Measurements from ENCODE around the gene FOXG1.

The FOXG1 gene

DNA sequence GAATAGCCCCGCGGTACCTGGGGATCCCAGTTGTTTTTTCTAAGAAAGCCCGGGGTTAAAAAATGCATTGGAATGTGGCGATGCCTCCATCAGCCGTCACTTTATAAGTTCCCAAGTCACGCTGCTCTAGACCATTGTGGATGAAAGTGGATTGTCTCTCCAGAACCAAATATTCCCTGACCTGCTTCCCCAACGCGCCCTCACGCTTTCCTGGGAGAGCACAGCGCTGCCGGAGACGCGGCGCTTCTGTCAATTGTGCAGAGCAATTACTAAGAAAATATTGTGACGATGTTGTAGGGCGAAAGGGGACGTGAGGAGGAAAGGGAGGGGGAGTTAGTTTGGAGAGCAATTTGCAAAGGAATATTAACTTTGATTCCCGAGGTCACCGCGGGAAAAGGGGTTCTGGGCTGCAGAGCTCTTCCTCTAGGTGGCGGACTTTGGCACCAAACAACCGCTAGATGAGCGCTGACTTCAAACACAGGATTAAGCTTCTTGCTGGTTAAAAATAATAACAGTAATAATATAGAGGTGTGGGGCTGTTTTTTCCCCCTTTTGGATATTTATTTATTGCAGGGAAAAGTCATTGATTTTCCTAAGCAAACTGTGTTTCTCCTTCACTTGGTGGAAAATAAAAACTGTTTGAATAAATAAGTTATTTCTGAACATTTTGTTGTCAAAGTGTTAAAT is 9.6 kb upstream of the FOXG1 start:
- no peak overlapping the region for H3K23ac ChIP-seq (ENCODE audit: low read length)
- no peaks in the 10 kb centered on the region for H3K79me1 ChIP-seq (ENCODE audit: low read length)
- H3K4me2 ChIP-seq (ENCODE audit: low read length): peak overlapping the region; percentile 47
- H3K18ac ChIP-seq (ENCODE audit: low read length): no peak overlapping the region
- H3K36me3 ChIP-seq (ENCODE audit: control insufficient read depth in 1 of 2, insufficient read depth in 2 of 2, low read length in 2 of 2): no peaks in the 10 kb centered on the region
- peaks cover 3 to 4% of the 10 kb centered on the region in 2 experiments for H3K4me1 ChIP-seq (ENCODE audit: control insufficient read depth in 1 of 2, insufficient read depth in 2 of 2, low read length in 2 of 2)
- no peak overlapping the region for H3K4me3 ChIP-seq (ENCODE audit: low read depth, low read length)
- H3K9me3 ChIP-seq (ENCODE audit: insufficient read depth, low read depth, low read length): peaks cover 2% of the 10 kb centered on the region
- H3K9ac ChIP-seq (ENCODE audit: low read length): no peak overlapping the region
- no peak overlapping the region for H2AK5ac ChIP-seq (ENCODE audit: low read length)
- no peak overlapping the region for H4K91ac ChIP-seq (ENCODE audit: low read depth, low read length)
- no peak overlapping the region for H2BK12ac ChIP-seq (ENCODE audit: low read length)
- H2BK120ac ChIP-seq (ENCODE audit: insufficient read depth, low read length, poor library complexity): no peak overlapping the region
- H4K8ac ChIP-seq (ENCODE audit: low read depth, low read length): no peak overlapping the region
- no peaks in the 10 kb centered on the region for H3K79me2 ChIP-seq (ENCODE audit: control insufficient read depth, insufficient read depth, low read length, poor library complexity)
- no peak overlapping the region for H4K12ac ChIP-seq (ENCODE audit: low read depth, low read length)
- no peak overlapping the region for H2BK5ac ChIP-seq (ENCODE audit: low read depth, low read length, poor library complexity)
- peaks cover 64% of the 10 kb centered on the region for H3K27me3 ChIP-seq (ENCODE audit: insufficient read depth, low read length)
- no CpG with 5 or more reads among the region's 23 CpGs for WGBS (ENCODE audit: extremely low coverage, insufficient coverage, insufficient read length)
- H2AFZ ChIP-seq (ENCODE audit: insufficient read depth, low read length, poor library complexity): no peak overlapping the region
- H3K14ac ChIP-seq (ENCODE audit: low read length): no peak overlapping the region
- peak in 1 of 2 donors; percentile 24 for DNase-seq
- no peak overlapping the region for H3K27ac ChIP-seq (ENCODE audit: low read depth, low read length)
- no peak overlapping the region for H3K4ac ChIP-seq (ENCODE audit: low read depth, low read length)

DNA sequence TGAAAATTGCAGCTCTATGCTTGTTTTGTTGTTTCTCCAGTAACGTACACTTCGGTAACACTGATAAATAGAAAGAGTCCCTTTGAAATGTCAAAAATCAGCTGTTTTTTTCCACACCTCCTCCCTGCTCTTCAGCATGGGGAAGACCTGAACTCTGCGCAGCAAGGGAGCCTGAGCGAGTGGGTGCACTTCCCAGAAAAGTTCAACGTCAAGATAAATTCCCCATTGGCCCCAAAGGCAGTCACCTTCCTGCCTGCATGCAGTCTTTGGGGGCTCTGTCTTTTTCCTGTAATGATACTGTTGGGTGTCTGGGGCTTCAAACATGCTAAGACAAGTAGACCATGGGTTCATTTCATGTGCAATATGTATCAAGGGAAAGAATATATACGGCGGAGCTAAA is 8.8 kb upstream of the FOXG1 start:
- Histone ChIP-seq H2BK5ac (ENCODE audit: low read depth, low read length, poor library complexity) (no peak overlapping the region), H3K27me3 (ENCODE audit: insufficient read depth, low read length) (peaks cover 71% of the 10 kb centered on the region), H3K79me1 (ENCODE audit: low read length) (no peaks in the 10 kb centered on the region), H2AK5ac (ENCODE audit: low read length) (no peak overlapping the region), H2BK12ac (ENCODE audit: low read length) (no peak overlapping the region), H2AFZ (ENCODE audit: insufficient read depth, low read length, poor library complexity) (no peak overlapping the region), H3K4me3 (ENCODE audit: low read depth, low read length) (no peak overlapping the region), H3K36me3 (ENCODE audit: control insufficient read depth in 1 of 2, insufficient read depth in 2 of 2, low read length in 2 of 2) (no peaks in the 10 kb centered on the region), H4K12ac (ENCODE audit: low read depth, low read length) (no peak overlapping the region), H2BK120ac (ENCODE audit: insufficient read depth, low read length, poor library complexity) (no peak overlapping the region), H3K9me3 (ENCODE audit: insufficient read depth, low read depth, low read length) (peaks cover 2% of the 10 kb centered on the region), H4K8ac (ENCODE audit: low read depth, low read length) (no peak overlapping the region), H3K9ac (ENCODE audit: low read length) (no peak overlapping the region), H3K79me2 (ENCODE audit: control insufficient read depth, insufficient read depth, low read length, poor library complexity) (no peaks in the 10 kb centered on the region), H3K4ac (ENCODE audit: low read depth, low read length) (no peak overlapping the region), H3K4me2 (ENCODE audit: low read length) (no peak overlapping the region), H3K4me1 (ENCODE audit: control insufficient read depth in 1 of 2, insufficient read depth in 2 of 2, low read length in 2 of 2) (peaks cover 3 to 4% of the 10 kb centered on the region in 2 experiments), H4K91ac (ENCODE audit: low read depth, low read length) (no peak overlapping the region), H3K18ac (ENCODE audit: low read length) (no peak overlapping the region), H3K23ac (ENCODE audit: low read length) (no peak overlapping the region), H3K14ac (ENCODE audit: low read length) (no peak overlapping the region), H3K27ac (ENCODE audit: low read depth, low read length) (no peak overlapping the region)
- WGBS (ENCODE audit: extremely low coverage, insufficient coverage, insufficient read length): no CpG with 5 or more reads among the region's 7 CpGs
- DNase-seq: no peak

DNA sequence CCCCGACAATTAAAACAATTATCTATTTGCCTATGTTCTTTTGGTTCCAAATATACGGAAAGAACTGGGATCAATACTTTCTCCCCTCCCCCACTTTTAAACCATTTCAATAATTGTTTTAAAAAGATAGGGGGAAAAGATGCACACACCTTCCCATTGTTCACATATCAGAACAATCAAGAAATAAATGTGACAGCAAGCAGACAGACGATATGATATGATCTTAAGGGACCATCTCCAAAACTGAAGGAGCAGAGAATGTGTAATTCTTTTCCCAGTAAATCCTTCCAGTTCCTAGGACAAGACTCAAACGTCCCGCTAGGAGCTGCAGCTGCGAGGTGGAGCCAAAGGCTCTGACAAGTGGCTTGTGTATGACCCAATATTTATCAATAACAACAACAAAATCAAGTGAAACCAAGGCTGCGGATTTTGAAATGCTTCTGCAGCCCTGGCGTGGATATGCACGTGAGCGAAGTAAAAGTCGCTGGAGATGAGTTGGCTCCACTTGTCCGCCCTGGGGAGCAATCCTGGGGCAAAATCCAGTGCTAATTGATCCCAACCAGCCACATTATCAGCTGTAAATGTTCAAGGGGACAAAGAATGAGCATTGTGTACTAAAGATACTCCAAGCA is 8.2 kb upstream of the FOXG1 start:
- Histone ChIP-seq H2BK5ac (ENCODE audit: low read depth, low read length, poor library complexity) (no peak overlapping the region), H3K27ac (ENCODE audit: low read depth, low read length) (no peak overlapping the region), H3K18ac (ENCODE audit: low read length) (no peak overlapping the region), H3K23ac (ENCODE audit: low read length) (no peak overlapping the region), H3K4me2 (ENCODE audit: low read length) (no peak overlapping the region), H4K91ac (ENCODE audit: low read depth, low read length) (no peak overlapping the region), H3K4me1 (ENCODE audit: control insufficient read depth in 1 of 2, insufficient read depth in 2 of 2, low read length in 2 of 2) (peaks cover 3 to 4% of the 10 kb centered on the region in 2 experiments), H3K79me1 (ENCODE audit: low read length) (no peaks in the 10 kb centered on the region), H4K12ac (ENCODE audit: low read depth, low read length) (no peak overlapping the region), H4K8ac (ENCODE audit: low read depth, low read length) (no peak overlapping the region), H3K4me3 (ENCODE audit: low read depth, low read length) (no peak overlapping the region), H3K27me3 (ENCODE audit: insufficient read depth, low read length) (peaks cover 74% of the 10 kb centered on the region), H3K9me3 (ENCODE audit: insufficient read depth, low read depth, low read length) (peaks cover 2% of the 10 kb centered on the region), H3K9ac (ENCODE audit: low read length) (no peak overlapping the region), H2AK5ac (ENCODE audit: low read length) (no peak overlapping the region), H2BK120ac (ENCODE audit: insufficient read depth, low read length, poor library complexity) (no peak overlapping the region), H3K79me2 (ENCODE audit: control insufficient read depth, insufficient read depth, low read length, poor library complexity) (no peaks in the 10 kb centered on the region), H3K36me3 (ENCODE audit: control insufficient read depth in 1 of 2, insufficient read depth in 2 of 2, low read length in 2 of 2) (no peaks in the 10 kb centered on the region), H3K14ac (ENCODE audit: low read length) (no peak overlapping the region), H2AFZ (ENCODE audit: insufficient read depth, low read length, poor library complexity) (no peak overlapping the region), H2BK12ac (ENCODE audit: low read length) (no peak overlapping the region), H3K4ac (ENCODE audit: low read depth, low read length) (no peak overlapping the region)
- WGBS (ENCODE audit: extremely low coverage, insufficient coverage, insufficient read length): no CpG with 5 or more reads among the region's 12 CpGs
- DNase-seq: no peak

- H3K79me2 ChIP-seq (ENCODE audit: control insufficient read depth, insufficient read depth, low read length, poor library complexity): no peaks in the 10 kb centered on the region
- DNase-seq: no peak
- H2BK5ac ChIP-seq (ENCODE audit: low read depth, low read length, poor library complexity): no peak overlapping the region
- no peaks in the 10 kb centered on the region for H3K79me1 ChIP-seq (ENCODE audit: low read length)
- no peak overlapping the region for H4K8ac ChIP-seq (ENCODE audit: low read depth, low read length)
- H2BK120ac ChIP-seq (ENCODE audit: insufficient read depth, low read length, poor library complexity): no peak overlapping the region
- H2BK12ac ChIP-seq (ENCODE audit: low read length): no peak overlapping the region
- H4K91ac ChIP-seq (ENCODE audit: low read depth, low read length): no peak overlapping the region
- no peak overlapping the region for H3K18ac ChIP-seq (ENCODE audit: low read length)
- no peaks in the 10 kb centered on the region for H3K36me3 ChIP-seq (ENCODE audit: control insufficient read depth in 1 of 2, insufficient read depth in 2 of 2, low read length in 2 of 2)
- no peak overlapping the region for H4K12ac ChIP-seq (ENCODE audit: low read depth, low read length)
- H3K4me1 ChIP-seq (ENCODE audit: control insufficient read depth in 1 of 2, insufficient read depth in 2 of 2, low read length in 2 of 2): peaks cover 3 to 4% of the 10 kb centered on the region in 2 experiments
- H3K27ac ChIP-seq (ENCODE audit: low read depth, low read length): no peak overlapping the region
- no peak overlapping the region for H3K23ac ChIP-seq (ENCODE audit: low read length)
- no peak overlapping the region for H3K14ac ChIP-seq (ENCODE audit: low read length)
- H3K4me3 ChIP-seq (ENCODE audit: low read depth, low read length): no peak overlapping the region
- peaks cover 2% of the 10 kb centered on the region for H3K9me3 ChIP-seq (ENCODE audit: insufficient read depth, low read depth, low read length)
- WGBS (ENCODE audit: extremely low coverage, insufficient coverage, insufficient read length): no CpG with 5 or more reads among the region's 30 CpGs
- H2AFZ ChIP-seq (ENCODE audit: insufficient read depth, low read length, poor library complexity): no peak overlapping the region
- H3K4ac ChIP-seq (ENCODE audit: low read depth, low read length): no peak overlapping the region
- H3K4me2 ChIP-seq (ENCODE audit: low read length): peak overlapping the region; percentile 37
- no peak overlapping the region for H2AK5ac ChIP-seq (ENCODE audit: low read length)
- H3K27me3 ChIP-seq (ENCODE audit: insufficient read depth, low read length): peaks cover 75% of the 10 kb centered on the region
- no peak overlapping the region for H3K9ac ChIP-seq (ENCODE audit: low read length)
Measured at GRCh38 chr14:28758885-28759652, 7.5 kb upstream of the FOXG1 start.

Measured in trophoblast cell (in vitro differentiated cells and primary cell).